K562 (cell line): Measurements from ENCODE around the gene ADNP. TPM values are rescaled to one million over a fixed set of nuclear protein-coding genes. Genes with fewer than 3 reads are reported as not detected.

ENCODE experiments used
- ATAC-seq: fragments of 200-7000 bp; cut with Tn5 transposase; 3 replicates; pipeline ENCODE4 v1.9.1; 2020; ENCODE audit warnings: moderate library complexity
- BruUV-seq: library from RNA; stranded (reverse); fragments of 400-500 nt; replicated peaks from 2 replicates; lab custom pipeline; 2021; lab: Mats Ljungman, UMichigan
- CTCF ChIA-PET: fragments of 300-600 bp; formaldehyde crosslinking; extraction: SDS; loops from one replicate; lab custom pipeline; 2021; ENCODE audit warnings: low intra/inter-chr PET ratio; lab: Yijun Ruan, JAX
- POLR2A ChIA-PET: fragments of 300-600, 350-650 bp; sonication (Branson Sonifier 250); formaldehyde crosslinking; extraction: SDS; loops from one replicate; lab custom pipeline; 2021; ENCODE audit warnings: antibody characterized with exemption, inconsistent platforms; lab: Yijun Ruan, JAX
- DNase-seq, 4 experiments: peaks; one replicate each; pipeline versions ENCODE4 v3.0.0 to v3.0.0-alpha.2; 2011 to 2018; ENCODE audit warnings: low spot score in 3 of 4, mixed read lengths in 3 of 4; ENCODE audit errors: extremely low read depth in 1 of 4
- FAIRE-seq: peaks from 2 replicates; lab custom pipeline; 2011; peaks lifted over from hg19 to GRCh38; lab: Jason Lieb, UNC
- H2AFZ ChIP-seq: 2 replicates; pipeline ENCODE4 v1.6.0; 2011; ENCODE audit warnings: low read depth, low read length, control low read depth, inconsistent platforms
- H3K27ac ChIP-seq: fragments of 200-600 bp; 3 replicates; pipeline ENCODE4 v1.8.0; 2011; ENCODE audit warnings: low read depth, mild to moderate bottlenecking, control low read depth, inconsistent platforms, low read length, moderate library complexity, mixed read lengths; ENCODE audit errors: extremely low read depth
- H3K27me3 ChIP-seq, 2 experiments: fragments of 300-600 bp in 1 of 2; 2 replicates in 1 of 2; 3 replicates in 1 of 2; pipeline versions ENCODE4 v1.6.0 to v1.8.0; 2011; ENCODE audit warnings: inconsistent platforms in 2 of 2, low read length in 2 of 2, mild to moderate bottlenecking in 1 of 2, mixed read lengths in 1 of 2, moderate library complexity in 1 of 2; ENCODE audit not compliant: control insufficient read depth in 2 of 2, insufficient read depth in 2 of 2
- H3K36me3 ChIP-seq: fragments of 300-600 bp; 3 replicates; pipeline ENCODE4 v1.8.0; 2011; ENCODE audit warnings: mild to moderate bottlenecking, low read length, inconsistent platforms; ENCODE audit not compliant: control insufficient read depth, insufficient read depth
- H3K4me1 ChIP-seq, 2 experiments: fragments of 200-600 bp in 1 of 2; replicated peaks in 1 of 2; 2 replicates in 1 of 2; 3 replicates in 1 of 2; pipeline versions ENCODE4 v1.5.1 to v1.8.0; 2011; ENCODE audit warnings: inconsistent platforms in 2 of 2, low read length in 2 of 2, mild to moderate bottlenecking in 1 of 2, mixed read lengths in 1 of 2, moderate library complexity in 1 of 2; ENCODE audit not compliant: control insufficient read depth in 2 of 2, insufficient read depth in 2 of 2
- H3K4me2 ChIP-seq: 2 replicates; pipeline ENCODE4 v1.6.1; 2011; ENCODE audit warnings: low read length, control low read depth, inconsistent platforms, mixed read lengths; ENCODE audit not compliant: insufficient read depth
- H3K4me3 ChIP-seq: fragments of 200-600 bp; sonication (generic), shearing (Covaris generic); 2 replicates; pipeline ENCODE4 v1.5.1; 2016; ENCODE audit warnings: control low read depth, inconsistent platforms
- H3K79me2 ChIP-seq: fragments of 200-600 bp; 3 replicates; pipeline ENCODE4 v1.8.0; 2011; ENCODE audit warnings: low read length, inconsistent platforms; ENCODE audit not compliant: control insufficient read depth, insufficient read depth
- H3K9ac ChIP-seq, 2 experiments: 2 replicates each; pipeline versions ENCODE4 v1.6.0 to v1.6.1; 2011; ENCODE audit warnings: low read depth in 2 of 2, low read length in 2 of 2, control low read depth in 1 of 2, inconsistent platforms in 1 of 2, mild to moderate bottlenecking in 1 of 2, mixed read lengths in 1 of 2; ENCODE audit not compliant: insufficient read depth in 1 of 2
- H3K9me1 ChIP-seq: one replicate; pipeline ENCODE4 v1.6.0; 2011; ENCODE audit warnings: inconsistent platforms, mild to moderate bottlenecking, low read length, moderate library complexity; ENCODE audit not compliant: control insufficient read depth, insufficient read depth
- H3K9me3 ChIP-seq: replicated peaks from 2 replicates; pipeline ENCODE4 v1.5.1; 2011; ENCODE audit warnings: low read depth, low read length, inconsistent platforms; ENCODE audit not compliant: control insufficient read depth, insufficient read depth
- H4K20me1 ChIP-seq: replicated peaks from 2 replicates; pipeline ENCODE4 v1.6.1; 2011; ENCODE audit warnings: low read length, inconsistent platforms, mixed read lengths; ENCODE audit not compliant: control insufficient read depth, insufficient read depth
- C11orf30 ChIP-seq: fragments of 450-650 bp; IDR thresholded peaks from 2 replicates; pipeline ENCODE4 v1.6.1; 2016; ENCODE audit warnings: low read depth, mild to moderate bottlenecking
- CCAR2 ChIP-seq: fragments of 200-400 bp; formaldehyde crosslinking; IDR thresholded peaks from 2 replicates; pipeline ENCODE4 v1.6.1; 2017; ENCODE audit warnings: mild to moderate bottlenecking, low read depth, low read length
- CTCF ChIP-seq, 3 experiments: IDR thresholded peaks in 2 of 3; conservative IDR thresholded peaks in 1 of 3; 2 replicates each; pipeline ENCODE4 v1.5.1; 2011 to 2012; ENCODE audit warnings: low read length in 3 of 3, mild to moderate bottlenecking in 3 of 3, control low read depth in 2 of 3, improper control_type of control experiment in 1 of 3, inconsistent platforms in 1 of 3, low read depth in 1 of 3, mixed read lengths in 1 of 3, moderate library complexity in 1 of 3; ENCODE audit not compliant: insufficient read depth in 2 of 3
- E2F5 ChIP-seq: sonication (generic); formaldehyde crosslinking; IDR thresholded peaks from 2 replicates; pipeline ENCODE4 v1.8.0; 2022; ENCODE audit warnings: mild to moderate bottlenecking, missing genetic modification reagents
- FIP1L1 ChIP-seq: fragments of 200-400 bp; formaldehyde crosslinking; IDR thresholded peaks from 2 replicates; pipeline ENCODE4 v1.6.1; 2018; ENCODE audit warnings: mild to moderate bottlenecking, low read depth, low read length; ENCODE audit not compliant: poor library complexity, severe bottlenecking
- GTF2A2 ChIP-seq: IDR thresholded peaks from 2 replicates; pipeline ENCODE4 v1.6.1; 2016; ENCODE audit warnings: mild to moderate bottlenecking, missing genetic modification characterization, missing compliant biosample characterization
- MTA2 ChIP-seq: fragments of 450-650 bp; IDR thresholded peaks from 2 replicates; pipeline ENCODE4 v1.6.1; 2016; ENCODE audit warnings: low read depth
- YBX1 ChIP-seq: fragments of 450-650 bp; IDR thresholded peaks from 2 replicates; pipeline ENCODE4 v1.7.1; 2016; ENCODE audit warnings: mild to moderate bottlenecking
- ZNF140 ChIP-seq: fragments of 250-450 bp; sonication (Bioruptor Pico); IDR thresholded peaks from 2 replicates; pipeline ENCODE4 v1.8.0; 2021; ENCODE audit warnings: moderate library complexity, mild to moderate bottlenecking, inconsistent platforms
- ZNF253 ChIP-seq: fragments of 250-450 bp; sonication (Bioruptor Pico); conservative IDR thresholded peaks from 2 replicates; pipeline ENCODE4 v1.6.1; 2021; ENCODE audit warnings: mild to moderate bottlenecking
- WGBS: fragments of 100-300 bp; shearing (Covaris generic); methylation state at CpG from one replicate; pipeline ENCODE4 v1.1.6; 2016; ENCODE audit warnings: low coverage, mixed read lengths; ENCODE audit not compliant: insufficient coverage; ENCODE audit errors: missing lambda C conversion rate; 5-methylcytosine and 5-hydroxymethylcytosine counted together
- in situ Hi-C: fragments of 300-500 bp; cut with MboI; formaldehyde crosslinking; loops from 4 replicates; pipeline ENCODE4 v1.15.0; 2018; ENCODE audit warnings: inconsistent platforms, mixed read lengths
- intact Hi-C: fragments of 100-400 bp; cut with micrococcal nuclease; formaldehyde crosslinking; loops from 2 replicates; pipeline ENCODE4 v1.14.2; 2022
- polyA plus RNA-seq, 8 experiments: library from polyadenylated mRNA; depleted of rRNA in 4 of 8; stranded (reverse) in 5 of 8; unstranded in 3 of 8; fragments of >200 nt; fragmentation: Nextera tagmentation in 2 of 8; fragmentation: Illumina TruSeq in 1 of 8; extraction: Ambion mirVana in 2 of 8; extraction: Trizol in 1 of 8; gene quantifications; 2 replicates each; pipeline versions ENCODE4 v1.2.1 to v1.2.3, GENCODE V29; 2011 to 2014; ENCODE audit warnings: inconsistent platforms in 1 of 8, missing spikeins in 1 of 8
- total RNA-seq, 7 experiments: library from RNA; depleted of rRNA in 6 of 7; stranded (reverse); fragments of >200 nt in 6 of 7; fragmentation: Illumina TruSeq in 2 of 7; extraction: Trizol in 2 of 7; gene quantifications; 2 replicates each; pipeline versions ENCODE4 v1.2.1 to v1.2.3, GENCODE V29; 2011 to 2021; ENCODE audit warnings: low replicate concordance in 1 of 7
- TF ChIP-seq, protein P1 (sequence below): IDR thresholded peaks from 3 replicates; pipeline ENCODE4 v1.6.1; 2011; ENCODE audit warnings: borderline replicate concordance, mild to moderate bottlenecking; ENCODE audit not compliant: insufficient read length, insufficient read depth
- TF ChIP-seq, protein P2 (sequence below), 2 experiments: fragments of 450-650 bp; conservative IDR thresholded peaks; 2 replicates each; pipeline ENCODE4 v1.6.1; 2017; ENCODE audit warnings: mild to moderate bottlenecking in 2 of 2, moderate library complexity in 2 of 2
- TF ChIP-seq, protein P3 (sequence below), 2 experiments: fragments of 200-800 bp in 1 of 2; sonication (Bioruptor generic) in 1 of 2; sonication (generic) in 1 of 2; formaldehyde crosslinking in 1 of 2; IDR thresholded peaks in 1 of 2; conservative IDR thresholded peaks in 1 of 2; 2 replicates each; pipeline versions ENCODE4 v1.5.0 to v1.6.1; 2016 to 2020; ENCODE audit warnings: missing compliant biosample characterization in 1 of 2, missing genetic modification characterization in 1 of 2, missing genetic modification reagents in 1 of 2

Gene ADNP
- total and polyA plus RNA-seq, 9 of the 15 experiments (the other 6 are each of a cell fraction or from before 2014, with no cell fraction given): 17.8 to 59.9 (median 25.3) TPM

- TF ChIP-seq E2F5 (CRISPR knock-in tag): no peak
- no peak for TF ChIP-seq MTA2
- TF ChIP-seq CTCF (IDR thresholded peaks at IDR 0.05 in 2 of 3, conservative IDR thresholded peaks at IDR 0.05 in 1 of 3; ENCODE audit: insufficient read depth in 2 of 3, low read depth in 1 of 3, low read length in 3 of 3): peak; percentile 4 to 22 (median 19); a peak in 1 of 6 replicates
Measured at GRCh38 chr20:50928469-50928868, 2.8 kb downstream of the ADNP start (continued).

DNA sequence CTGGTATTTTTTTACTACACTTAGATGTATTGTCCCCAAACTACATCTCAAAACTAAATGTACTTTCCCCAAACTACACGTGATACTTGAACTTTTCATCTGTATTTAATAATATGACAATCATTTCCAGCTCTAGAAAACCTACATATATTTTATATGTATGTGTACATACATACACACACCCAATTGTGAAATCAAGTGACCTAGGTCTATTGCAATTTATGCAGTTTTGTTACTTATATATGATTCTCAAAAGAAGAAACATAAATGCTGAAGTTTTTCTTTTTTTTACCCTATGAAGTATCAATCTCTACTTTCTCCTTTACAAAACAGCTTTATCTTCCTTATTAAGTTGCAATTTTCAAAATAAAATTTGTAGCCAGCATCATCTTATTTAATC, 4.7 kb downstream of the ADNP start:
- FAIRE-seq (no peak), ATAC-seq (no peak), DNase-seq (no peak)
- BruUV-seq: no TSS peak
- Histone ChIP-seq H3K79me2 (peaks cover 92% of the 10 kb centered on the region), H3K9ac (no peak overlapping the region), H3K9me1 (no peaks in the 10 kb centered on the region), H2AFZ (no peak overlapping the region), H3K27me3 (no peaks in the 10 kb centered on the region), H4K20me1 (peaks cover 26% of the 10 kb centered on the region), H3K9me3 (no peaks in the 10 kb centered on the region), H3K27ac (no peak overlapping the region), H3K4me3 (no peak overlapping the region), H3K36me3 (peaks cover 75% of the 10 kb centered on the region), H3K4me2 (no peak overlapping the region), H3K4me1 (peaks cover 7 to 20% of the 10 kb centered on the region in 2 experiments; a peak in 4 of 5 replicates)
- in situ Hi-C loops (no loop called here), intact Hi-C loops (no loop called here)
- CTCF ChIA-PET: no interaction called here
- POLR2A ChIA-PET: interaction anchor here (0.8 to 4.6 kb wide), 5 partner anchors 11 to 449 kb away, joined by 3 to 30 read pairs (median 5); partner anchors contain the start of genes DPM1 and MOCS3
- WGBS: 77% methylated on average over 1 of the region's 1 CpG
- TF ChIP-seq ZNF140: no peak
- TF ChIP-seq YBX1: no peak
- TF ChIP-seq, protein P1, sequence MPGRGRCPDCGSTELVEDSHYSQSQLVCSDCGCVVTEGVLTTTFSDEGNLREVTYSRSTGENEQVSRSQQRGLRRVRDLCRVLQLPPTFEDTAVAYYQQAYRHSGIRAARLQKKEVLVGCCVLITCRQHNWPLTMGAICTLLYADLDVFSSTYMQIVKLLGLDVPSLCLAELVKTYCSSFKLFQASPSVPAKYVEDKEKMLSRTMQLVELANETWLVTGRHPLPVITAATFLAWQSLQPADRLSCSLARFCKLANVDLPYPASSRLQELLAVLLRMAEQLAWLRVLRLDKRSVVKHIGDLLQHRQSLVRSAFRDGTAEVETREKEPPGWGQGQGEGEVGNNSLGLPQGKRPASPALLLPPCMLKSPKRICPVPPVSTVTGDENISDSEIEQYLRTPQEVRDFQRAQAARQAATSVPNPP: no peak
- no peak for TF ChIP-seq CCAR2
- TF ChIP-seq, protein P2, sequence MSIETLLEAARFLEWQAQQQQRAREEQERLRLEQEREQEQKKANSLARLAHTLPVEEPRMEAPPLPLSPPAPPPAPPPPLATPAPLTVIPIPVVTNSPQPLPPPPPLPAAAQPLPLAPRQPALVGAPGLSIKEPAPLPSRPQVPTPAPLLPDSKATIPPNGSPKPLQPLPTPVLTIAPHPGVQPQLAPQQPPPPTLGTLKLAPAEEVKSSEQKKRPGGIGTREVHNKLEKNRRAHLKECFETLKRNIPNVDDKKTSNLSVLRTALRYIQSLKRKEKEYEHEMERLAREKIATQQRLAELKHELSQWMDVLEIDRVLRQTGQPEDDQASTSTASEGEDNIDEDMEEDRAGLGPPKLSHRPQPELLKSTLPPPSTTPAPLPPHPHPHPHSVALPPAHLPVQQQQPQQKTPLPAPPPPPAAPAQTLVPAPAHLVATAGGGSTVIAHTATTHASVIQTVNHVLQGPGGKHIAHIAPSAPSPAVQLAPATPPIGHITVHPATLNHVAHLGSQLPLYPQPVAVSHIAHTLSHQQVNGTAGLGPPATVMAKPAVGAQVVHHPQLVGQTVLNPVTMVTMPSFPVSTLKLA (conservative IDR thresholded peaks at IDR 0.05): no peak
- no peak for TF ChIP-seq GTF2A2 (tag)
- no peak for TF ChIP-seq ZNF253
- TF ChIP-seq, protein P3, sequence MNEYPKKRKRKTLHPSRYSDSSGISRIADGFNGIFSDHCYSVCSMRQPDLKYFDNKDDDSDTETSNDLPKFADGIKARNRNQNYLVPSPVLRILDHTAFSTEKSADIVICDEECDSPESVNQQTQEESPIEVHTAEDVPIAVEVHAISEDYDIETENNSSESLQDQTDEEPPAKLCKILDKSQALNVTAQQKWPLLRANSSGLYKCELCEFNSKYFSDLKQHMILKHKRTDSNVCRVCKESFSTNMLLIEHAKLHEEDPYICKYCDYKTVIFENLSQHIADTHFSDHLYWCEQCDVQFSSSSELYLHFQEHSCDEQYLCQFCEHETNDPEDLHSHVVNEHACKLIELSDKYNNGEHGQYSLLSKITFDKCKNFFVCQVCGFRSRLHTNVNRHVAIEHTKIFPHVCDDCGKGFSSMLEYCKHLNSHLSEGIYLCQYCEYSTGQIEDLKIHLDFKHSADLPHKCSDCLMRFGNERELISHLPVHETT (CRISPR knock-in tag; conservative IDR thresholded peaks at IDR 0.05 in 1 of 2, IDR thresholded peaks at IDR 0.05 in 1 of 2): no peak
- no peak for TF ChIP-seq C11orf30
- no peak for TF ChIP-seq FIP1L1
